Measurements from ENCODE around the gene AGBL4.

The AGBL4 gene

DNA sequence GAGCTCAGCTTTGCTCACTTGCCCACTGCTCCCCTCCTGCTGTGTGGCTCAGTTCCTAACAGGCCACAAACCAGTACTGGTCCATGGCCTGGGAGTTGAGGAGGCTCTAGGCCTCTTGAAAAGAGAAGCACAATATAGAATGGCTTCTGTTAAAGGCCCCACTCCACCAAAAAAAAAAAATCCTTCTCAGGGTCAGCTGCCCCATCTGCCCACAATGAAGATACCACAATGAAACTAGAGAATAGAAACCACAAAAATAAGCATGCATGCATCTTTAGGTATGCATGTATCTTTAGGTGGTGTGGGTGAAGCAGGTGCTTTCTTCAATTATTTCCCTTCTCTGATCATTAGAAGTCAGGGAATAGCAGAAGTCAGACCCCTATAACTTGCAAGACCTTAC is 626.7 kb downstream of the AGBL4 start:
- no peak for DNase-seq (ENCODE audit: low read depth)
- H3K4me3 ChIP-seq (ENCODE audit: low read length) = no peak overlapping the region
- TF ChIP-seq, protein P1, sequence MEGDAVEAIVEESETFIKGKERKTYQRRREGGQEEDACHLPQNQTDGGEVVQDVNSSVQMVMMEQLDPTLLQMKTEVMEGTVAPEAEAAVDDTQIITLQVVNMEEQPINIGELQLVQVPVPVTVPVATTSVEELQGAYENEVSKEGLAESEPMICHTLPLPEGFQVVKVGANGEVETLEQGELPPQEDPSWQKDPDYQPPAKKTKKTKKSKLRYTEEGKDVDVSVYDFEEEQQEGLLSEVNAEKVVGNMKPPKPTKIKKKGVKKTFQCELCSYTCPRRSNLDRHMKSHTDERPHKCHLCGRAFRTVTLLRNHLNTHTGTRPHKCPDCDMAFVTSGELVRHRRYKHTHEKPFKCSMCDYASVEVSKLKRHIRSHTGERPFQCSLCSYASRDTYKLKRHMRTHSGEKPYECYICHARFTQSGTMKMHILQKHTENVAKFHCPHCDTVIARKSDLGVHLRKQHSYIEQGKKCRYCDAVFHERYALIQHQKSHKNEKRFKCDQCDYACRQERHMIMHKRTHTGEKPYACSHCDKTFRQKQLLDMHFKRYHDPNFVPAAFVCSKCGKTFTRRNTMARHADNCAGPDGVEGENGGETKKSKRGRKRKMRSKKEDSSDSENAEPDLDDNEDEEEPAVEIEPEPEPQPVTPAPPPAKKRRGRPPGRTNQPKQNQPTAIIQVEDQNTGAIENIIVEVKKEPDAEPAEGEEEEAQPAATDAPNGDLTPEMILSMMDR (IDR thresholded peaks at IDR 0.05; ENCODE audit: insufficient read depth, low read depth, low read length, missing control alignments) = no peak

DNA sequence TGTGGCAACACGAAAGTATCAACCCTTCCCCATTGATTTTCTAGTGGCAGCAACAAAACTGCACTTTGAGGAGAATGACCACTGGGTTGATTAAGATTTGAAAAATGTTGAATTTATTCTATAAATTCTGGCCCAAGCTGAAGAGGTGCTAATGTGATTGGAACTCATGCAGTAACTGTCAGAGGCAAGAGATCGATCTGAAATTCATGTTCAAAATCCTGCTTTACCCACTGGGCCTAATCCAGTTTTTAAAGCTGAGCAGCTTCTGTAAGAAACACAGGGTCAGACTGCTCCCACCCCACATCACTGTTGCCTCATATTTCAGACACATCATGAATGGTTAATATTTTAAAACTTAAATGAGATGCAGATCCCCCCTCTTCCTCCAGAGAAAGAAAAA is 629.6 kb downstream of the AGBL4 start:
- H3K4me3 ChIP-seq (ENCODE audit: low read length) = no peak overlapping the region
- no peak for DNase-seq (ENCODE audit: low read depth)

DNA sequence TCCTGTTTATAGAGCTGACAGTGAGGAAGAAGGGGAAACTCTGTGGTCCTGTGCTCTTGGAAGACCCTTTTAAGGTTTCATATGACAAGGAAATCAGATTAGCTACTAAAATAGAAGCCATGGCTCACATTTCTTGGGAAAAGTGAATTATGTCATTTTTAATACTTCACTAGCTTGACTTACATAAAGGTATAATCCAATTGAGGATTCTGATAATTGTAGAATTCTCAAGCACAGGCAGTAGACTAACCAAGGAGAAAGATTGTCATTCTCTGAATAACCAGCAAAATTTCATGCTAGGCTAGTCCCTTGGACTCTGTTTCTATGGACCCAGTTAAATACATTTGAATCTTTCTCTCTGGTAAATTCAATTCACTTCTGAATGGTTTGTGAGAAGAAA is 634.1 kb downstream of the AGBL4 start:
- H3K4me3 ChIP-seq (ENCODE audit: low read length) = no peak overlapping the region
- no peak for DNase-seq (ENCODE audit: low read depth)
- TF ChIP-seq, protein P1 (IDR thresholded peaks at IDR 0.05; ENCODE audit: insufficient read depth, low read depth, low read length, missing control alignments) = no peak

More for the DNA sequence above, 629.6 kb downstream of the AGBL4 start:
- TF ChIP-seq, protein P1 (IDR thresholded peaks at IDR 0.05; ENCODE audit: insufficient read depth, low read depth, low read length, missing control alignments) = no peak

DNA sequence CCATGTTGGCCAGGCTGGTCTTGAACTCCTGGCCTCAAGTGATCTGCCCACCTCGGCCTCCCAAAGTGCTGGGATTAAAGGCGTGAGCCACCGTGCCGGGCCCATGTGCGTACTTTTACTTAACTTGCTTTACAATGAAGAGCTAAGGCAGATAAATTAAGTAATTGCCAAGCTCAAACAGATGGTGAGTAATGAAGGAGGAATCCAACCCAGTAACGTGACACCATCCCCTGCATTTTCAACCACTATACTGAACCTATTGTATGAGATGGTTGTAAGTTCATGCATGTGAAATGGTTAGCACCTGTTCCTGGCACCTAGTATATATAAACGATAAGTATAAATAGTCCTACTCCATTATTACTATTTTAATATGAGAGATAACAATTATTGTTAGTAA is 659.1 kb downstream of the AGBL4 start:
- DNase-seq (ENCODE audit: low read depth) = peak; percentile 25
- TF ChIP-seq, protein P1 (IDR thresholded peaks at IDR 0.05; ENCODE audit: insufficient read depth, low read depth, low read length, missing control alignments) = no peak
- no peak overlapping the region for H3K4me3 ChIP-seq (ENCODE audit: low read length)

DNA sequence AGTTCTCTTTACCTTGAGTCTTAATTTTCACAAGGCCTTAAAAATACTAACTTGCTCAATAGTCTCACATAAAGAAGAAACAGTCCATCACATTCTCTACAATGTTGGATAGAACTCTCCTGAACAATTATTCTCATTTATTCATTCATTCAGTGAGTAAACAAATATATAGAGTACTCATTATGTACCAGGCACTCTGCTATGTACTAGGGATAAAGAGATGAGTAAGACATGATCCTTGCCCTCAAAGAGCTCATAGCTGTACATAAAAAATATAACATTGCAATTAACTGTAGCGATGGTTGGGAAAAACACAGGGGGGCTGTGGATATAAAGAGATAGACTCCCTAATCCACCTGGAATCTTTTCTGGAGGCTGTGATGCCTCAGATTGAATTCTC is 660.1 kb downstream of the AGBL4 start:
- no peak for DNase-seq (ENCODE audit: low read depth)
- H3K4me3 ChIP-seq (ENCODE audit: low read length) = no peak overlapping the region
- TF ChIP-seq, protein P1 (IDR thresholded peaks at IDR 0.05; ENCODE audit: insufficient read depth, low read depth, low read length, missing control alignments) = no peak

DNA sequence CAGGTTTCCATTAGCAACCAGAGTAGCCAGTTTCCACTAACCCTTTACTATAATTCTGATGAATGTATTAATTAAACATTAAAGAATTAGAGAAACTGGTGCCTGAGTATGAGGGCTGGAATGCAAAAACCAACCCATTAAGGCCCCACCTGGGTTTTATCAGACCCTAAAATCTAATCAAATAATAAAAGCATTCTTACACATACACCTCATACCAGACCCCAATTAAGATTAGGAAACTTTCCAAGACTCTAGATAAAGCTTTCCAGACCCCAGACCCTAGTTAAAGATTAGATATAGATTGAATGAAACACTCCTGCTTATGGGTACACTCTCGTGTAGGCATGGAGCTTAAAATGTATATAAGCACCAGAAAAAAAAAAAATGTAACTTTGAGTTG is 665.7 kb downstream of the AGBL4 start:
- no peak overlapping the region for H3K4me3 ChIP-seq (ENCODE audit: low read length)
- TF ChIP-seq, protein P1 (IDR thresholded peaks at IDR 0.05; ENCODE audit: insufficient read depth, low read depth, low read length, missing control alignments) = no peak
- no peak for DNase-seq (ENCODE audit: low read depth)

DNA sequence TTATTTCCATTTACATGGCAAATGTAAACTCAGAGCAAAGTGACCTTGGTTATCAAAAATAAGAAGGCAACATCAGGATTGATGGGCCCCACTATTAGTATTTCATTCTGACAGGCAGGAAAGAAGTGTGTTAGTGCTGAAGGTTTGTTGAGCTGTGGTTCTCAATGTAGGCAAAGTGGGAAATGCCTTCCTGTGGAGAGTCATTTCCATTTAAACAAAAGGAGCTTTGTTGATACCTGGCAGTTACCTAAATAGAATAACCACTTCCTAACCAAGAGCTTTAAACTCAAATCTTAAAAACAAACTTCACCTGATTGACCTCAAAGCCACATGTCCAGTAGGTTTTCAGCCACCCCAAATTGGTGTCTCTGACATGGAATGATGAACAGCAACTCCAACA is 667.2 kb downstream of the AGBL4 start:
- no peak overlapping the region for H3K4me3 ChIP-seq (ENCODE audit: low read length)
- DNase-seq (ENCODE audit: low read depth) = no peak
- TF ChIP-seq, protein P1 (IDR thresholded peaks at IDR 0.05; ENCODE audit: insufficient read depth, low read depth, low read length, missing control alignments) = no peak
